Loucy (cell line): Measurements from ENCODE around the gene CHEK2.

Experiments used
- EZH2phosphoT487 ChIP-seq: fragments of 200-600 bp; IDR thresholded peaks from 2 replicates; pipeline ENCODE4 v1.6.1; 2018; ENCODE audit warnings: antibody characterized with exemption, mild to moderate bottlenecking, moderate library complexity, borderline replicate concordance
- TF ChIP-seq, protein P1 (sequence below): fragments of 200-600 bp; sonication (generic); conservative IDR thresholded peaks from 2 replicates; pipeline ENCODE4 v1.5.1; 2014; ENCODE audit warnings: mild to moderate bottlenecking, antibody characterized with exemption, low read length

- TF ChIP-seq, protein P1, sequence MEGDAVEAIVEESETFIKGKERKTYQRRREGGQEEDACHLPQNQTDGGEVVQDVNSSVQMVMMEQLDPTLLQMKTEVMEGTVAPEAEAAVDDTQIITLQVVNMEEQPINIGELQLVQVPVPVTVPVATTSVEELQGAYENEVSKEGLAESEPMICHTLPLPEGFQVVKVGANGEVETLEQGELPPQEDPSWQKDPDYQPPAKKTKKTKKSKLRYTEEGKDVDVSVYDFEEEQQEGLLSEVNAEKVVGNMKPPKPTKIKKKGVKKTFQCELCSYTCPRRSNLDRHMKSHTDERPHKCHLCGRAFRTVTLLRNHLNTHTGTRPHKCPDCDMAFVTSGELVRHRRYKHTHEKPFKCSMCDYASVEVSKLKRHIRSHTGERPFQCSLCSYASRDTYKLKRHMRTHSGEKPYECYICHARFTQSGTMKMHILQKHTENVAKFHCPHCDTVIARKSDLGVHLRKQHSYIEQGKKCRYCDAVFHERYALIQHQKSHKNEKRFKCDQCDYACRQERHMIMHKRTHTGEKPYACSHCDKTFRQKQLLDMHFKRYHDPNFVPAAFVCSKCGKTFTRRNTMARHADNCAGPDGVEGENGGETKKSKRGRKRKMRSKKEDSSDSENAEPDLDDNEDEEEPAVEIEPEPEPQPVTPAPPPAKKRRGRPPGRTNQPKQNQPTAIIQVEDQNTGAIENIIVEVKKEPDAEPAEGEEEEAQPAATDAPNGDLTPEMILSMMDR = no peak
- TF ChIP-seq EZH2phosphoT487 = no peak
Observed at GRCh38 chr22:28761449-28761755, 19.8 kb upstream of the CHEK2 start.
